OCI-LY1 (cell line): ENCODE measurements around the gene KREMEN1.

Source experiments
- H2AFZ ChIP-seq: fragments of 200-600 bp; sonication (generic), shearing (Covaris generic); 2 replicates; pipeline ENCODE4 v1.6.0; 2014; ENCODE audit warnings: antibody characterized with exemption, mild to moderate bottlenecking, low read length
- H3F3A ChIP-seq: fragments of 200-600 bp; sonication (generic), shearing (Covaris generic); 2 replicates; pipeline ENCODE4 v1.6.0; 2014; ENCODE audit warnings: mild to moderate bottlenecking, antibody characterized with exemption, low read length, moderate library complexity; ENCODE audit not compliant: insufficient read depth
- H3K27ac ChIP-seq: fragments of 200-600 bp; sonication (generic); 2 replicates; pipeline ENCODE4 v1.5.1; 2014; ENCODE audit warnings: low read length, mixed run types, mild to moderate bottlenecking, low read depth; ENCODE audit not compliant: poor library complexity, severe bottlenecking
- H3K27me3 ChIP-seq: fragments of 200-600 bp; sonication (generic); 2 replicates; pipeline ENCODE4 v1.6.0; 2014; ENCODE audit warnings: antibody characterized with exemption, mild to moderate bottlenecking, low read length, moderate library complexity; ENCODE audit not compliant: insufficient read depth
- H3K36me3 ChIP-seq: fragments of 200-600 bp; sonication (generic); 2 replicates; pipeline ENCODE4 v1.6.1; 2014; ENCODE audit warnings: mild to moderate bottlenecking, antibody characterized with exemption, low read length, moderate library complexity, mixed read lengths; ENCODE audit not compliant: insufficient read depth
- H3K4me1 ChIP-seq: fragments of 200-600 bp; sonication (generic); 2 replicates; pipeline ENCODE4 v1.5.1; 2014; ENCODE audit warnings: mild to moderate bottlenecking, low read length, moderate library complexity; ENCODE audit not compliant: insufficient read depth, severe bottlenecking
- H3K4me2 ChIP-seq: fragments of 200-600 bp; sonication (generic), shearing (Covaris generic); 2 replicates; pipeline ENCODE4 v1.6.1; 2014; ENCODE audit warnings: low read length
- H3K4me3 ChIP-seq: fragments of 200-600 bp; sonication (generic); 2 replicates; pipeline ENCODE4 v1.5.1; 2014; ENCODE audit warnings: low read length, low read depth, mild to moderate bottlenecking, mixed read lengths; ENCODE audit not compliant: poor library complexity, severe bottlenecking
- H3K79me2 ChIP-seq: fragments of 200-600 bp; shearing (Covaris generic); 2 replicates; pipeline ENCODE4 v1.6.1; 2016; ENCODE audit warnings: mixed run types, low read length, mixed read lengths; ENCODE audit not compliant: insufficient read depth
- H3K9ac ChIP-seq: fragments of 200-600 bp; sonication (generic), shearing (Covaris generic); 2 replicates; pipeline ENCODE4 v1.6.1; 2014; ENCODE audit warnings: mild to moderate bottlenecking, low read length, mixed read lengths
- H3K9me2 ChIP-seq: fragments of 200-600 bp; sonication (generic), shearing (Covaris generic); 2 replicates; pipeline ENCODE4 v1.6.1; 2014; ENCODE audit warnings: low read depth, mild to moderate bottlenecking, low read length, mixed read lengths
- H3K9me3 ChIP-seq: fragments of 200-600 bp; shearing (Covaris generic); 2 replicates; pipeline ENCODE4 v1.6.1; 2014; ENCODE audit warnings: low read length, mixed read lengths
- H4K20me1 ChIP-seq: fragments of 200-600 bp; sonication (generic), shearing (Covaris generic); 2 replicates; pipeline ENCODE4 v1.6.0; 2016; ENCODE audit warnings: mild to moderate bottlenecking, low read length; ENCODE audit not compliant: insufficient read depth
- CTCF ChIP-seq: fragments of 200-600 bp; sonication (generic), shearing (Covaris generic); IDR thresholded peaks from 2 replicates; pipeline ENCODE4 v1.5.1; 2017; ENCODE audit warnings: mild to moderate bottlenecking, antibody characterized with exemption, low read length, moderate library complexity, mixed read lengths
- EZH2 ChIP-seq: fragments of 200-600 bp; sonication (generic), shearing (Covaris generic); IDR thresholded peaks from 2 replicates; pipeline ENCODE4 v1.8.0; 2017; ENCODE audit warnings: borderline replicate concordance, mixed run types, mild to moderate bottlenecking, antibody characterized with exemption, low read length, moderate library complexity, mixed read lengths

The KREMEN1 gene

GRCh38 chr22:29206372-29207242 is 133.8 kb downstream of the KREMEN1 start:
- no peaks in the 10 kb centered on the region for H3K9me2 ChIP-seq
- H3K27me3 ChIP-seq = 0 out of 2 replicates have a peak, but pooled peaks cover 7% of the 10 kb centered on the region
- no peak overlapping the region for H3K4me3 ChIP-seq
- H3K9me3 ChIP-seq = no peaks in the 10 kb centered on the region
- no peaks in the 10 kb centered on the region for H3K4me1 ChIP-seq
- no peaks in the 10 kb centered on the region for H3K79me2 ChIP-seq
- H3K36me3 ChIP-seq = no peaks in the 10 kb centered on the region
- no peaks in the 10 kb centered on the region for H3F3A ChIP-seq
- no peak overlapping the region for H3K27ac ChIP-seq
- no peak overlapping the region for H3K4me2 ChIP-seq
- H4K20me1 ChIP-seq = no peaks in the 10 kb centered on the region
- TF ChIP-seq EZH2 = no peak
- TF ChIP-seq CTCF = no peak
- no peak overlapping the region for H2AFZ ChIP-seq
- H3K9ac ChIP-seq = no peak overlapping the region

- Histone ChIP-seq H3K36me3 (no peaks in the 10 kb centered on the region), H4K20me1 (no peaks in the 10 kb centered on the region)
These were observed 134.4 kb downstream of the KREMEN1 start for GRCh38 chr22:29207243-29207550.

More at GRCh38 chr22:29207243-29207550, 134.4 kb downstream of the KREMEN1 start:
- Histone ChIP-seq H3K27ac (no peak overlapping the region), H3K79me2 (no peaks in the 10 kb centered on the region), H3K9ac (no peak overlapping the region), H3K9me3 (no peaks in the 10 kb centered on the region), H2AFZ (no peak overlapping the region), H3K9me2 (no peaks in the 10 kb centered on the region), H3K4me2 (no peak overlapping the region), H3K4me1 (no peaks in the 10 kb centered on the region), H3F3A (no peaks in the 10 kb centered on the region), H3K4me3 (no peak overlapping the region), H3K27me3 (0 out of 2 replicates have a peak, but pooled peaks cover 7% of the 10 kb centered on the region)
- TF ChIP-seq EZH2 = no peak
- TF ChIP-seq CTCF = no peak
